HG03039 (cell line): ENCODE results near the gene ANKRD23.
"Not testable (repeated sequence)": the region's sequence is repeated elsewhere in the genome, so short reads cannot be mapped to it uniquely, and the experiment has no call there.

ENCODE experiments used
- ATAC-seq: cut with Tn5 transposase; IDR thresholded peaks from one replicate; pipeline ENCODE4 v1.9.1; 2021; ENCODE audit warnings: mild to moderate bottlenecking, moderate library complexity; ENCODE audit not compliant: unreplicated experiment

ANKRD23 gene

GRCh38 chr2:96843538-96844268 is at the start of gene ANKRD23:
ANKRD23 (minus strand) TSS chr2:96844021; CDS start chr2:96843992, 29 bp downstream.
- no peak for ATAC-seq

GRCh38 chr2:96891591-96892333 is 47.9 kb upstream of the ANKRD23 start:
- ATAC-seq: no peak

- ATAC-seq: no peak
These were observed 47.0 kb upstream of the ANKRD23 start for GRCh38 chr2:96890726-96891385.

- no peak for ATAC-seq
These were observed 46.4 kb upstream of the ANKRD23 start for GRCh38 chr2:96890252-96890651.

- not testable (repeated sequence) for ATAC-seq
These were observed 45.7 kb upstream of the ANKRD23 start for GRCh38 chr2:96889502-96889901.

- ATAC-seq: no peak
These were observed 44.5 kb upstream of the ANKRD23 start for GRCh38 chr2:96888072-96889011.

GRCh38 chr2:96887493-96888012 is 43.7 kb upstream of the ANKRD23 start:
- ATAC-seq: no peak

GRCh38 chr2:96885432-96886347 is 41.9 kb upstream of the ANKRD23 start:
- ATAC-seq: no peak

- ATAC-seq: no peak
These were observed 40.7 kb upstream of the ANKRD23 start for GRCh38 chr2:96884299-96885094.

GRCh38 chr2:96883306-96883705 is 39.5 kb upstream of the ANKRD23 start:
- no peak for ATAC-seq

GRCh38 chr2:96882906-96883305 is 39.1 kb upstream of the ANKRD23 start:
- no peak for ATAC-seq

- ATAC-seq: no peak
These were observed 38.4 kb upstream of the ANKRD23 start for GRCh38 chr2:96882230-96882629.

- no peak for ATAC-seq
These were observed 37.8 kb upstream of the ANKRD23 start for GRCh38 chr2:96881349-96882195.

- no peak for ATAC-seq
These were observed 37.1 kb upstream of the ANKRD23 start for GRCh38 chr2:96880891-96881273.

- ATAC-seq: no peak
These were observed 35.8 kb upstream of the ANKRD23 start for GRCh38 chr2:96879545-96880040.

GRCh38 chr2:96878796-96879544 is 35.1 kb upstream of the ANKRD23 start:
- ATAC-seq: no peak

- no peak for ATAC-seq
These were observed 34.4 kb upstream of the ANKRD23 start for GRCh38 chr2:96878171-96878570.
